HG03558 (cell line): Measurements from ENCODE around the gene FLT1.
A peak's percentile ranks its signal among the peaks of the same experiment; 100 is the strongest.

Experiments
- ATAC-seq: cut with Tn5 transposase; IDR thresholded peaks from one replicate; pipeline ENCODE4 v1.9.1; 2021; ENCODE audit warnings: moderate number of reproducible peaks; ENCODE audit not compliant: unreplicated experiment; ENCODE audit errors: extremely low read depth

The FLT1 gene

DNA sequence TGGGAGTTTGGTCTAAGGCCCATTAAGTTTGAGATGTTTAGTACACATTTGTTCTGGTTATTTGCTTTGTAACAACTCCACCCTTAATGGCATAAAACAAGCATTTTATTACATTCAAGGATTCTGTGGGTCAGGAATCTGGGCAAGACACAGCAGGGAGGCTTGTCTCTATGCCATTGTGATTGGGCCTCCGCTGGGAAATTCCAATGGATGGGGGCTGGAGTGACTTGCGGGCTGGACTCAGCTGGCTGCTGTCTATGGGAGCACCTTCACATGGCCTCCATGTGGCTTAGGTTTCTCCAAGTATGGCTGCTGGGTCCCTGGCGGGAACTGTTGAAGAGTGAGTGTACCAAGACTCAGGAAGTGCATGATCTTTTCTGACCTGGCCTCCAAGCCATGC lies 197.6 kb downstream of the FLT1 start:
- ATAC-seq: no peak

- ATAC-seq: no peak
These were observed 208.7 kb downstream of the FLT1 start for GRCh38 chr13:28286263-28286662.

DNA sequence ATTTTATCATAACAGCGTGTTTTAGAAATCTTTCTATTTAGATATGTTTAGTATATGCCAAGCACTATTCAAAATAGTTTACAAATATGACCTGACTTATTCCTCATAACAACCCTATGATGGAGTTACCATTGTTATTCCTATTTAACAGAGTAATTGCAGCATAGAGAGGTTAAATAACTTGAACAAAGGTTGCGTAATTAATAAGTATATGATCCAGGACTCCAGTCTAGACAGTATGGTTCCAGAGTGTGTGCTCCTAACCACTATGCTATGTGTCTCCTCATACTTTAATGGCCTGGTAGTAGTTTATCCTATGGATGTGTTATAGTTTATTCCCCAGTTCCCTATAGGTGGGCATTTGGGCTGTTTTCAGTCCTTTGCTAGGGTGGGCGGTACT lies 211.3 kb downstream of the FLT1 start:
- ATAC-seq: no peak

DNA sequence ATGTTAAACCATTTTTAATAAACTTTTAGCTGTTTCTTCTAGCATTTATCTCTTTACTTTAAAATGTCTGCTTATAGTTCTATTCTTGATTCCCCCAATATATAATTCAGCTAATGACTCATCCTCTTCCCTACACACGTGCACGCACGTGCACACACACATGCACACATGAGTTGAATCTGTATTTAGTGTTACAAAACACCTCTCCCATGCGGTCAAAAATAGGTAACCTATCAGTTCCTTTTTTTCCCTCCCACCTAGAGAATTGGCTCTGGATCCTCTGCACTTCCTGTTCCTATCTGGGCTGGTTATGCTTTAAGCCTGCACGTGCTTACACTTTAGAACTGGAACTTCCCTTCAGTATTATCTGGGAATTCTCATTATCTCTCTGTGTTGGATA lies 212.5 kb downstream of the FLT1 start:
- no peak for ATAC-seq

GRCh38 chr13:28273919-28274318 lies 221.0 kb downstream of the FLT1 start:
- ATAC-seq: no peak

- no peak for ATAC-seq
These were observed 223.7 kb downstream of the FLT1 start for GRCh38 chr13:28271056-28271840.

GRCh38 chr13:28268800-28269223 lies 226.1 kb downstream of the FLT1 start:
- ATAC-seq: peak; percentile 96

GRCh38 chr13:28267497-28267896 lies 227.4 kb downstream of the FLT1 start:
- no peak for ATAC-seq

GRCh38 chr13:28258417-28258816 lies 236.5 kb downstream of the FLT1 start:
- no peak for ATAC-seq

DNA sequence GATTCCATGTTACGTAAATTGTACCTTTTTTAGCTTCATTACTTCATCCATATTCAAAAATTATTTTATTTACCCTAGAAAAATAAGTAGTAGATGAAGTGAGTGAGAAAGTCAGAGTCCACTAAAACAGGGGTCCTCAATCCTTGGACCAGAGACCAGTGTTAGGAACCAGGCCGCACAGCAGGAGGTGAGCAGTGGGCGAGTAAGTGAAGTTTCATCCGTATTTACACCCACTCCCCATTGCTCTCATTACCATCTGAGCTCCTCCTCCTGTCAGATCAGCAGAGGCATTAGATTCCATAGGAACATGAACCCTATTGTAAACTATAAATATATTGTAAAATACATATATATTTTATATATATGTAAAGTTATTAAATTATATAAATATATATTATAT lies 237.6 kb downstream of the FLT1 start:
- ATAC-seq: no peak

DNA sequence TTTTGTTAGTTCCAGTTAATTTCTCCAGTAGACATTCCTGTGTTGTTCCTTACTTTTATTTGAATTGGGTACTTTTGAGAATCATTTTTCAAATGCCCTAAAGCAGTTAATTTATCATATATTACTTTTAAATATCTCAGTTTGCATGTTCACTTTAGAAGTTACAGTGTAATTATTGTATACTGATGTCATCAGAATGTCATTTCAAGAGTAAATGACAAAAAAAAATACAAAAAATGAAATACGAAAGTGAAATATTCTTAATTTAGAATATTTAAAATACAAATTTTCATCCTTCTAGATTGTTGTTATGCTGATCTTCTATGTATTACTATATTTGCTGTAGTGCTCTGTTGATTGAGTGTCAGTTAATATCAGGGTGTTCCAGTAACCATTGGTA lies 242.4 kb downstream of the FLT1 start:
- no peak for ATAC-seq

DNA sequence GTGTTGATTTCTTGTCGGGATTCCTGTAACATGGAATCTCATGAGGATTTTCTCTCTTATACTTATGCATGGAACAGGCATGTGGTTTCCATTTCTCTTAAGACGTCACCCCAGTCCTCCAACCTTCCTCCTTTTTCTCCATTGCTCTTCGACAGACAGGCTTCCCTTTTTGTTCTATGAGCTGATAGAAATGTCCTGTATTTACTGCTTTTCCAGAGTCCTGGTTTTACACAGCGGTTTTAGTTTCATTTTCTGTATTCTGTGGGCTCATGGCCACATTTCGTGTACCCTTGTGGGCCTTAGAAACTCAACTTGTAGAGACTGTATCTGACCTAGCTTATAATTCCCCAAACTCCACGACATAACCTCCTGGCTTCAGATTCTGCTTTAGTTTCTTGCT lies 243.5 kb downstream of the FLT1 start:
- no peak for ATAC-seq

DNA sequence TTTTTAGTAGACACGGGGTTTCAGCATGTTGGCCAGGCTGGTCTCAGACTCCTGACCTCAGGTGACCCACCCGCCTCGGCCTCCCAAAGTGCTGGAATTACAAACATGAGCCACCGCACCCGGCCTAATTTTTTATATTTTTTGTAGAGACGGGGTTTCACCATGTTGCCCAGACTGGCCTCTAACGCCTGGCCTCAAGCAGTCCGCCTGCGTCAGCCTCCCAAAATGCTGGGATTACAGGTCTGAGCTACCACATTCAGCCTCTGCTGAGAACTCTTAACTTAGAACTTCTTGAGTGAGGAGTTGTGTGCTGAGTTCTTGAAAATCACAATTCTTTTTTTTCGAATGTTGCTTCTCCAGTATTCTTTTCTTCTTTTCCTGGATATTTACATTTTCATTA lies 244.4 kb downstream of the FLT1 start:
- no peak for ATAC-seq
